Glutamatergic neuron (in vitro differentiated cells): ENCODE measurements around the gene CD96. TPM values are rescaled to one million over a fixed set of nuclear protein-coding genes. Genes with fewer than 3 reads are reported as not detected.
"Not testable (repeated sequence)": the region's sequence is repeated elsewhere in the genome, so short reads cannot be mapped to it uniquely, and the experiment has no call there.

Source experiments
- DNase-seq: peaks from one replicate; pipeline ENCODE4 v3.0.0; 2022
- H3K27ac Mint-ChIP-seq: one replicate; pipeline ENCODE4 v1.8.0; 2020; ENCODE audit warnings: mild to moderate bottlenecking, mixed read lengths, inconsistent platforms; ENCODE audit not compliant: unreplicated experiment
- H3K27me3 Mint-ChIP-seq: one replicate; pipeline ENCODE4 v1.8.0; 2020; ENCODE audit warnings: mild to moderate bottlenecking, moderate library complexity, mixed read lengths, inconsistent platforms; ENCODE audit not compliant: unreplicated experiment
- H3K36me3 Mint-ChIP-seq: one replicate; pipeline ENCODE4 v1.8.0; 2020; ENCODE audit warnings: mild to moderate bottlenecking, mixed read lengths, inconsistent platforms; ENCODE audit not compliant: unreplicated experiment
- H3K4me1 Mint-ChIP-seq: one replicate; pipeline ENCODE4 v1.8.0; 2020; ENCODE audit warnings: mild to moderate bottlenecking, low read depth, mixed read lengths, inconsistent platforms; ENCODE audit not compliant: unreplicated experiment
- H3K4me3 Mint-ChIP-seq: one replicate; pipeline ENCODE4 v1.8.0; 2020; ENCODE audit warnings: mild to moderate bottlenecking, mixed read lengths, inconsistent platforms; ENCODE audit not compliant: unreplicated experiment
- H3K9me3 Mint-ChIP-seq: one replicate; pipeline ENCODE4 v1.8.0; 2020; ENCODE audit warnings: mild to moderate bottlenecking, moderate library complexity, mixed read lengths, inconsistent platforms; ENCODE audit not compliant: unreplicated experiment
- total RNA-seq: library from RNA; stranded (reverse); fragmentation: NEBNext Ultra II Directional; extraction: Animal tissue kit (Norgen Biotek cat#: 25700); gene quantifications from one replicate; pipeline ENCODE4 v1.2.1, GENCODE V29; 2021; ENCODE audit not compliant: unreplicated experiment
- TF ChIP-seq, protein P1 (sequence below): fragments of 200-600 bp; sonication (generic); IDR thresholded peaks from one replicate; pipeline ENCODE4 v1.5.0; 2021; ENCODE audit not compliant: partially characterized antibody, unreplicated experiment

Gene CD96
- total RNA-seq, 1 donor from 2014 or later, result not detected

DNA sequence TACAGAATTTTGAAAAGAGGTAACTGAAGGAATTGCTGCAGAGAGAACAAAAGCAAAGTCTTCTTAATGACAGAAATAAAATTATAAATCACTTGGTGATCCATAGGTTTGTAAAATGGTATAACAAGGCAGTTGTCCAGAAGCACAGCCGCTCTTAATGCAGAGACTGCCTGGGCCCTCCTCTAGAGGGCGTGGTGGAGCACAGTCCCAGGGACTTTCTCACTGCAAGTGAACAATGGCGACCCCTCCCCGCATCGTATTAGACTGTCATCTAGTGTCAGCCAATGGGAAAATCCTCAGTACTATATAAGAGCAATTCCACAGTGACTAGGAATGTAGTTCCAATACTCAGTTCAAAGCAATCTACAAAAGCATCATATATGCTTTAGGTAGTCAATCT lies 79.5 kb downstream of the CD96 start:
- no peak overlapping the region for H3K4me3 Mint-ChIP-seq
- no peaks in the 10 kb centered on the region for H3K4me1 Mint-ChIP-seq
- TF ChIP-seq, protein P1, sequence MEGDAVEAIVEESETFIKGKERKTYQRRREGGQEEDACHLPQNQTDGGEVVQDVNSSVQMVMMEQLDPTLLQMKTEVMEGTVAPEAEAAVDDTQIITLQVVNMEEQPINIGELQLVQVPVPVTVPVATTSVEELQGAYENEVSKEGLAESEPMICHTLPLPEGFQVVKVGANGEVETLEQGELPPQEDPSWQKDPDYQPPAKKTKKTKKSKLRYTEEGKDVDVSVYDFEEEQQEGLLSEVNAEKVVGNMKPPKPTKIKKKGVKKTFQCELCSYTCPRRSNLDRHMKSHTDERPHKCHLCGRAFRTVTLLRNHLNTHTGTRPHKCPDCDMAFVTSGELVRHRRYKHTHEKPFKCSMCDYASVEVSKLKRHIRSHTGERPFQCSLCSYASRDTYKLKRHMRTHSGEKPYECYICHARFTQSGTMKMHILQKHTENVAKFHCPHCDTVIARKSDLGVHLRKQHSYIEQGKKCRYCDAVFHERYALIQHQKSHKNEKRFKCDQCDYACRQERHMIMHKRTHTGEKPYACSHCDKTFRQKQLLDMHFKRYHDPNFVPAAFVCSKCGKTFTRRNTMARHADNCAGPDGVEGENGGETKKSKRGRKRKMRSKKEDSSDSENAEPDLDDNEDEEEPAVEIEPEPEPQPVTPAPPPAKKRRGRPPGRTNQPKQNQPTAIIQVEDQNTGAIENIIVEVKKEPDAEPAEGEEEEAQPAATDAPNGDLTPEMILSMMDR, result no peak
- H3K36me3 Mint-ChIP-seq, result no peaks in the 10 kb centered on the region
- peak; percentile 57 for DNase-seq
- peaks cover 3% of the 10 kb centered on the region for H3K9me3 Mint-ChIP-seq
- H3K27ac Mint-ChIP-seq, result no peak overlapping the region
- H3K27me3 Mint-ChIP-seq, result no peaks in the 10 kb centered on the region

DNA sequence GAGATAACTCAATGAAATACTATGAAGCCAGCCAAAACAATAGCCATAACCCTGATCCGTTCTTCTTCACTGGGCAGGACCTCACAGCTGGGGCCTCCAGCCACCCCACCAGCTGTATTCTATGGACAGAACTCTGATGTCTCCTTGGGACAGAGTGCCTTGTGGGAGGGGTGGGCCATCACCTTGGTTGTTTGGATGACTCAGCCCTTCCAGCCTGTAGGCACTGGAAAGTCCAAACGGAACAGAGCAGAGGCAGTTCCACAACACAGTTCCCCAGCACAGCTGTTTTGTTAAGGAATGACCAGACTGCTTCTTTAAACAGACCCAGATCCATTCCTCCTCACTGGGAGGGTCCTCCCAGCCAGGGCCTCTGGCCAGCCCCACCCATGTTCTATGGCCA lies 85.1 kb downstream of the CD96 start:
- Mint-ChIP-seq H3K27ac (no peak overlapping the region), H3K9me3 (no peaks in the 10 kb centered on the region), H3K4me1 (no peaks in the 10 kb centered on the region), H3K36me3 (peaks cover 6% of the 10 kb centered on the region), H3K27me3 (no peaks in the 10 kb centered on the region), H3K4me3 (no peak overlapping the region)
- no peak for DNase-seq
- TF ChIP-seq, protein P1, result no peak

DNA sequence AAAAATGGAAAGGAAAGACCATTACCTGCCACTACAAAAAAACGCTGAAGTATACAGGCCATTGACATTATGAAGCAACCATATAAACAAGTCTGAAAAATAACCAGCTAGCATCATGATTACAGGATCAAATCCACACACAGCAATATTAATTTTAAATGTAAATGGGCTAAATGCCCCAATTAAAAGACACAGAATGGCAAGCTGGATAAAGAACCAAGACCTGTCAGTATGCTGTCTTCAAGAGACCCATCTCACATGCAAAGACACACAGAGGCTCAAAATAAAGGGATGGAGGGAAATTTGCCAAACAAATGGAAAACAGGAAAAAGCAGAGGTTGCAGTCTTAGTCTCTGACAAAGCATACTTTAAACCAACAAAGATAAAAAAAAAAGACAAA lies 87.0 kb downstream of the CD96 start:
- H3K9me3 Mint-ChIP-seq, H3K4me3 Mint-ChIP-seq, DNase-seq, H3K27ac Mint-ChIP-seq, H3K4me1 Mint-ChIP-seq, H3K27me3 Mint-ChIP-seq, H3K36me3 Mint-ChIP-seq: not testable (repeated sequence)

DNA sequence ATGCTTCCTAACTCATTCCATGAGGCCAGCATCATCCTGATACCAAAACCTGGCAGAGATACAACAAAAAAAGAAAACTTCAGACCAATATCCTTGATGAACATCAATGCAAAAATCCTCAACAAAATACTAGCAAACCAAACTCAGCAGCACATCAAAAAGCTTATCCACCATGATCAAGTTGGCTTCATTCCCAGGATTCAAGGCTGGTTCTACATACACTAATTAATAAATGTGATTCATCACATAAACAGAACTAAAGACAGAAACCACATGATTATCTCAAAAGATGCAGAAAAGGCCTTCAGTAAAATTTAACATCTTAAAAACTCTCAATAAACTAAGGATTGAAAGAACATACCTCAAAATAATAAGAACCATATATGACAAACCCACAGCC lies 88.6 kb downstream of the CD96 start:
- H3K9me3 Mint-ChIP-seq, DNase-seq, H3K27me3 Mint-ChIP-seq, H3K4me3 Mint-ChIP-seq, H3K27ac Mint-ChIP-seq, H3K4me1 Mint-ChIP-seq, H3K36me3 Mint-ChIP-seq: not testable (repeated sequence)

DNA sequence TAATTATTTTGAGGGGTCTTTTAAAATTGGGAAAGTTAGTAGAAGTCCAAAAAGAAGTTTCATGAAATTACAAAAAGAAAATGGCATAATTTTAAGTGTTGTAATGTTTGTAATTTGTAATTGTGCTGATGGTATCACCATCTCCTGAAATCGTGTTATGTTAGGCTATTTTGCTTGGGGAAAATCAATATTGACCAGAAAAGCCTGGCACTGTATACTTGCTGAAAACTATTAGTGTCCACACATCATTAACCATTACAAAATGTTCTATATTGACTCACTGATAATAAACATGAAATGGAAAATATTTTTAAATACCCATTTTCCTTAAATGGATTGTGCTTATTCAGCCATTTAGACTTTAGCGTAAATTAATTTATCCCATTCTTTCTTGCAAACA lies 93.4 kb downstream of the CD96 start:
- Mint-ChIP-seq H3K36me3 (no peaks in the 10 kb centered on the region), H3K4me1 (peaks cover 6% of the 10 kb centered on the region), H3K27me3 (no peaks in the 10 kb centered on the region), H3K4me3 (no peak overlapping the region), H3K27ac (no peak overlapping the region), H3K9me3 (no peaks in the 10 kb centered on the region)
- DNase-seq, result no peak
- TF ChIP-seq, protein P1, result no peak

DNA sequence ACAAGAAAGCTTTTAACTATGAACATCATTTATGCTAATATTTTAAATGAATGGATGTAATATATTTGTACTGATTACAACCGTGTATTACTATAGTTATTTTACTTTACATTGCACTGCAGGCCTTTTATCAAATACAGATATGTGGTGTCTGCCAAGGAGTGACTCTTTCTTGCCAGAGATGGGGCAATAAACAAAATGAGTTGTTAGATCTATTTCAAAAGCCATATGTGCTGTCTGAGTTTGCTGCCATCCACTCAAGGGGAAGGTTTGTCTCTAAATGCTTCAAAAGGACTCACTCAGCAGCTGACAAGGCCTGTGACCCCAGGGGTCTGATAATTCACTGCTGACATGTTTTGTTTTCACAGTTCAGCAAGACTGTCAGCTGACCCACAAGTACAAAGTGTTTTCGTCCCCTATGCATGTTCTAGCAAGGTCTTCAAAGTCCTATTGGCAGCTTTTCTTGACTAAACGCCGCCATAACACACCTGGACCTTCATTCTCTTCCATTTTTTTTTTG lies 94.4 kb downstream of the CD96 start:
- Mint-ChIP-seq H3K36me3 (no peaks in the 10 kb centered on the region), H3K4me3 (no peak overlapping the region), H3K27me3 (no peaks in the 10 kb centered on the region), H3K9me3 (no peaks in the 10 kb centered on the region), H3K27ac (peak overlapping the region; percentile 66), H3K4me1 (peaks cover 6% of the 10 kb centered on the region)
- TF ChIP-seq, protein P1, result no peak
- DNase-seq, result peak; percentile 28
